MCF 10A (cell line): ENCODE measurements around the gene NHERF1. TPM values are rescaled to one million over a fixed set of nuclear protein-coding genes. Genes with fewer than 3 reads are reported as not detected.

Experiments used
- BruUV-seq: library from RNA; stranded (reverse); fragments of 400-500 nt; replicated peaks from 2 replicates; lab custom pipeline; 2021; lab: Mats Ljungman, UMichigan
- CTCF ChIA-PET: fragments of 300-600 bp; sonication (Branson Sonifier 250); formaldehyde crosslinking; extraction: SDS; loops from one replicate; lab custom pipeline; 2021; ENCODE audit warnings: antibody characterized with exemption, inconsistent platforms; lab: Yijun Ruan, JAX
- POLR2A ChIA-PET: fragments of 300-600, 350-650 bp; sonication (Branson Sonifier 250); formaldehyde crosslinking; extraction: SDS; loops from one replicate; lab custom pipeline; 2020; ENCODE audit warnings: antibody characterized with exemption, inconsistent platforms; lab: Yijun Ruan, JAX
- DNase-seq: peaks from one replicate; pipeline ENCODE4 v3.0.0-alpha.2; 2018; ENCODE audit not compliant: unreplicated experiment
- H3K27ac Mint-ChIP-seq: one replicate; pipeline ENCODE4 v1.8.0; 2022; ENCODE audit warnings: mild to moderate bottlenecking, low read depth, mixed read lengths; ENCODE audit not compliant: unreplicated experiment
- H3K27me3 Mint-ChIP-seq: one replicate; pipeline ENCODE4 v1.8.0; 2022; ENCODE audit warnings: mixed read lengths; ENCODE audit not compliant: insufficient read depth, unreplicated experiment
- H3K36me3 Mint-ChIP-seq: one replicate; pipeline ENCODE4 v1.8.0; 2022; ENCODE audit warnings: mild to moderate bottlenecking, moderate library complexity, mixed read lengths; ENCODE audit not compliant: insufficient read depth, unreplicated experiment
- H3K4me1 Mint-ChIP-seq: one replicate; pipeline ENCODE4 v1.8.0; 2022; ENCODE audit warnings: mixed read lengths; ENCODE audit not compliant: insufficient read depth, unreplicated experiment
- H3K4me3 Mint-ChIP-seq: one replicate; pipeline ENCODE4 v1.8.0; 2022; ENCODE audit warnings: mild to moderate bottlenecking, moderate library complexity, mixed read lengths; ENCODE audit not compliant: unreplicated experiment
- H3K9me3 Mint-ChIP-seq: one replicate; pipeline ENCODE4 v1.8.0; 2022; ENCODE audit warnings: mixed read lengths; ENCODE audit not compliant: unreplicated experiment
- intact Hi-C: fragments of 100-400 bp; cut with micrococcal nuclease; formaldehyde crosslinking; loops from 2 replicates; pipeline ENCODE4 v1.14.1; 2022
- total RNA-seq: library from RNA; stranded (reverse); gene quantifications from 2 replicates; pipeline ENCODE4 v1.2.3, GENCODE V29; 2022
- TF ChIP-seq, protein P1 (sequence below): fragments of 200-600 bp; IDR thresholded peaks from one replicate; pipeline ENCODE4 v1.8.0; 2022; ENCODE audit warnings: antibody characterized with exemption, mild to moderate bottlenecking; ENCODE audit not compliant: unreplicated experiment

The NHERF1 gene
- total RNA-seq, 1 experiment from 2014 or later = 25.3 TPM

DNA sequence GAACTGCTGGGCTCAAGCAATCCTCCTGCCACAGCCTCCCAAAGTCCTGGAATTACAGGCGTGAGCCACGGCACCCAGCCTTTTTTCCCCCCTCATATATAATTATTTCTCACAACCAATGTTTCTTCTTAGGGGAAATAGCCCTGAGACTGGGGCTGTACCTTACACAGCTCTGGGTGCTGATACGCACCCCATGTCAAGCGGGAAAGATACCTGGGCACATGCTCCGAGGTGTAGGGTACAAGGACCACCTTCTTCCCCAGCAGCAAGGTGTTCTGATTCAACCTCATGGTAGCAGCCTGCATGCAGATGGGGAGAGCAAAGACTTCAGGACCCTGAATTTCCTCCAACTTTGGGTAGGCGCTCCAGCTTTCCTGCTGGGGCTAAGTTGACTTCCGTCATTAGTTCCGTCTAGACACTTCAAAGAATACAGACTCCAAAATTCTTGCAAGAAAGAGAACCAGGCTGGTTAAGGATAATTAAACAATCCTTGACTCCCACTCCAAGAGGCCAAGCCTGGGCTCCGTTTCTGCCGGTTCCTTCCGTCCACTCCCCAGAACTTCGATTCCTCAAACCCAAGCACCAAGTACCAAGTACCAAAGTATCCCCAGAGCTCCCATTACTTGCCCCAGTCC, 27.1 kb downstream of the NHERF1 start:
- CTCF ChIA-PET = interaction anchor here (0.6 to 2.7 kb wide), 7 partner anchors 16 to 329 kb away, joined by 3 to 7 read pairs (median 3); no protein-coding TSS in a partner anchor
- Mint-ChIP-seq H3K27me3 (no peaks in the 10 kb centered on the region), H3K27ac (peak overlapping the region; percentile 98), H3K4me3 (peak overlapping the region; percentile 100), H3K9me3 (no peaks in the 10 kb centered on the region), H3K36me3 (peaks cover 27% of the 10 kb centered on the region), H3K4me1 (peaks cover 17% of the 10 kb centered on the region)
- intact Hi-C loops = no loop called here
- POLR2A ChIA-PET = interaction anchor here (0.6 to 3.0 kb wide), 10 partner anchors 16 to 252 kb away, joined by 3 to 22 read pairs (median 5); partner anchors contain the start of genes CD300H and FDXR
- no peak for DNase-seq
- TF ChIP-seq, protein P1, sequence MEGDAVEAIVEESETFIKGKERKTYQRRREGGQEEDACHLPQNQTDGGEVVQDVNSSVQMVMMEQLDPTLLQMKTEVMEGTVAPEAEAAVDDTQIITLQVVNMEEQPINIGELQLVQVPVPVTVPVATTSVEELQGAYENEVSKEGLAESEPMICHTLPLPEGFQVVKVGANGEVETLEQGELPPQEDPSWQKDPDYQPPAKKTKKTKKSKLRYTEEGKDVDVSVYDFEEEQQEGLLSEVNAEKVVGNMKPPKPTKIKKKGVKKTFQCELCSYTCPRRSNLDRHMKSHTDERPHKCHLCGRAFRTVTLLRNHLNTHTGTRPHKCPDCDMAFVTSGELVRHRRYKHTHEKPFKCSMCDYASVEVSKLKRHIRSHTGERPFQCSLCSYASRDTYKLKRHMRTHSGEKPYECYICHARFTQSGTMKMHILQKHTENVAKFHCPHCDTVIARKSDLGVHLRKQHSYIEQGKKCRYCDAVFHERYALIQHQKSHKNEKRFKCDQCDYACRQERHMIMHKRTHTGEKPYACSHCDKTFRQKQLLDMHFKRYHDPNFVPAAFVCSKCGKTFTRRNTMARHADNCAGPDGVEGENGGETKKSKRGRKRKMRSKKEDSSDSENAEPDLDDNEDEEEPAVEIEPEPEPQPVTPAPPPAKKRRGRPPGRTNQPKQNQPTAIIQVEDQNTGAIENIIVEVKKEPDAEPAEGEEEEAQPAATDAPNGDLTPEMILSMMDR = no peak
- TSS peak; percentile 76 for BruUV-seq

DNA sequence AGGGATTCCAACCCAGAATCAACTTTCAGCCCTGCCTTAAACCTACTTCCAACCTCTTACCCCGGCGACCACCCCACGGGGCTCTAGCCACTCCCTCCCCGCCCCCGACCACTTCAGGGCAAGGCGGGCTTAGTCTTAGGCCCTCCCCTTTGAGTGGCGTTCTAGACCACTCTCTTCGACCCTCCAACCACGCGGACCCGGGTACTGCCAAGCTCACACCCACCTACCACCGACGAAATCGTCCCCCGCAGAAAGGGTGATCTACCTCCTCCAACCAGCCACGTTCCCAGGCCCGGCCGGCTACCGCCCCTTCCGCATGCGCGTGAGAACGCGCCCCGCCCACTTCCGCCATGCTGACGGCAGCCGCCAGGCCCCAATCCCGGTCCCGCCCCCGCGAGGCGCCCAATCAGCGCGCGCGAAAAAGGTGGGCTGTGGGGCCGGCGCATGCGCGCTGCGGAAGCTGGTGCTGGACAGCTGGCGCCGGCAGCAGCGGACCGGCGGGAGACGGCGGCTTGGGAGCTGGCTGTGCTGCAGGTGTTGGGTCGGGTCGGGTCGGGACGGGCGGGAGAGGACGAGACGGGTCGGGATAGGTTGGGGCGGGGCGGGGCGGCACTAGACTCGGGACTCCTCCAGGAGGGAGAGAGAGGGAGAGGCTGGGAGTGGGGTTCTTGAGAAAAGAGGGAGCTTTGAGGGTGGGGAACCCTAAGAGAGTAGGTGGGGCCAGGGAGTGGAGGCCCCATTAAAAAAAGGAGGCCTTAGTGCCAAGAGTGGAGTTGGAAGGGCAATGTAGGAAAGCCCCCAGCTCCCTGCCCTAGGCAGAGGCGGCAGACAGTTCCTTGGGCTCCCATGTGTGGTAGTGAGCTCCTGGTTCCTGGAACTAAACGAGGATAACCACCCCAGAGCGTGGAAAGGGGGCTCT, 27.9 kb downstream of the NHERF1 start, which contains the start of gene NAT9:
Gene NAT9 (minus strand): TSS at position 302 of the 919 bp plus-strand sequence. CDS start 647 bp downstream, outside the sequence.
- H3K27ac Mint-ChIP-seq = peak within 1 kb of the TSS; percentile 98
- H3K27me3 Mint-ChIP-seq = no peaks in the 10 kb centered on the region
- no peaks in the 10 kb centered on the region for H3K9me3 Mint-ChIP-seq
- peak; percentile 95 for DNase-seq
- peaks cover 21% of the 10 kb centered on the region for H3K36me3 Mint-ChIP-seq
- ChIA-PET POLR2A (interaction anchor here (0.5 to 3.0 kb wide), 12 partner anchors 14 to 429 kb away, joined by 3 to 22 read pairs (median 4); partner anchors contain the start of genes CD300H, FDXR and NUP85), CTCF (interaction anchor here (1.0 to 2.7 kb wide), 6 partner anchors 17 to 119 kb away, joined by 3 to 8 read pairs (median 4); no protein-coding TSS in a partner anchor)
- TF ChIP-seq, protein P1 = no peak
- peak within 1 kb of the TSS; percentile 100 for H3K4me3 Mint-ChIP-seq
- no TSS peak for BruUV-seq
- intact Hi-C loops = no loop called here
- H3K4me1 Mint-ChIP-seq = peaks cover 16% of the 10 kb centered on the region

GRCh38 chr17:74776990-74777389, 28.6 kb downstream of the NHERF1 start:
- peaks cover 16% of the 10 kb centered on the region for H3K4me1 Mint-ChIP-seq
- peaks cover 15% of the 10 kb centered on the region for H3K36me3 Mint-ChIP-seq
- TF ChIP-seq, protein P1 = no peak
- intact Hi-C loops = no loop called here
- POLR2A ChIA-PET = interaction anchor here (0.5 to 3.0 kb wide), 10 partner anchors 14 to 287 kb away, joined by 3 to 22 read pairs (median 5); partner anchors contain the start of gene FDXR
- CTCF ChIA-PET = interaction anchor here (1.0 to 2.7 kb wide), 6 partner anchors 17 to 119 kb away, joined by 3 to 8 read pairs (median 4); no protein-coding TSS in a partner anchor
- no peaks in the 10 kb centered on the region for H3K9me3 Mint-ChIP-seq
- no peaks in the 10 kb centered on the region for H3K27me3 Mint-ChIP-seq
- no peak for DNase-seq
- peak overlapping the region; percentile 100 for H3K4me3 Mint-ChIP-seq
- peak overlapping the region; percentile 98 for H3K27ac Mint-ChIP-seq
- no TSS peak for BruUV-seq
